Upper lobe of right lung (tissue), 1 donor: ENCODE measurements around the gene SIK3. TPM values are rescaled to one million over a fixed set of nuclear protein-coding genes. Genes with fewer than 3 reads are reported as not detected.

ENCODE experiments used
- ATAC-seq: fragments of 200-7000 bp; cut with Tn5 transposase; one replicate; pipeline ENCODE4 v1.9.1; 2020; ENCODE audit warnings: mild to moderate bottlenecking, moderate library complexity
- DNase-seq: peaks from one replicate; pipeline ENCODE4 v3.0.0-alpha.2; 2020
- H3K27ac ChIP-seq: fragments of 200-600 bp; one replicate; pipeline ENCODE4 v1.8.0; 2022
- H3K27me3 ChIP-seq: fragments of 200-600 bp; one replicate; pipeline ENCODE4 v1.8.0; 2022; ENCODE audit warnings: mild to moderate bottlenecking
- H3K36me3 ChIP-seq: fragments of 200-600 bp; one replicate; pipeline ENCODE4 v1.8.0; 2022
- H3K4me1 ChIP-seq: fragments of 200-600 bp; one replicate; pipeline ENCODE4 v1.8.0; 2022
- H3K4me3 ChIP-seq: fragments of 200-600 bp; one replicate; pipeline ENCODE4 v1.8.0; 2022; ENCODE audit warnings: mild to moderate bottlenecking
- H3K9me3 ChIP-seq: fragments of 200-600 bp; one replicate; pipeline ENCODE4 v1.8.0; 2022
- CTCF ChIP-seq: fragments of 200-600 bp; IDR thresholded peaks from one replicate; pipeline ENCODE4 v1.8.0; 2022; ENCODE audit warnings: antibody characterized with exemption
- intact Hi-C: fragments of 100-400 bp; cut with DNase I; formaldehyde crosslinking; loops from one replicate; pipeline ENCODE4 v1.11.0; 2022
- total RNA-seq: library from RNA; stranded (reverse); fragmentation: NEBNext Ultra II Directional; extraction: Animal tissue kit (Norgen Biotek cat#: 25700); gene quantifications from one replicate; pipeline ENCODE4 v1.2.1, GENCODE V29; 2021
- donor health status: DM: no; HTN: yes; CAD: no; lungs with severe emphysema.

SIK3 gene
- total RNA-seq, 1 donor from 2014 or later = 37.1 TPM

- H3K27ac ChIP-seq = no peak overlapping the region
- DNase-seq = no peak
- no peaks in the 10 kb centered on the region for H3K9me3 ChIP-seq
- ATAC-seq = no peak
- H3K36me3 ChIP-seq = no peaks in the 10 kb centered on the region
- peaks cover 19% of the 10 kb centered on the region for H3K4me1 ChIP-seq
- H3K4me3 ChIP-seq = no peak overlapping the region
- H3K27me3 ChIP-seq = no peaks in the 10 kb centered on the region
- intact Hi-C loops = no loop called here
- no peak for TF ChIP-seq CTCF
Observed at GRCh38 chr11:116833816-116834534, 264.3 kb downstream of the SIK3 start.

GRCh38 chr11:116833491-116833815 is 264.8 kb downstream of the SIK3 start:
- intact Hi-C loops = no loop called here
- H3K9me3 ChIP-seq = no peaks in the 10 kb centered on the region
- no peaks in the 10 kb centered on the region for H3K27me3 ChIP-seq
- H3K36me3 ChIP-seq = no peaks in the 10 kb centered on the region
- TF ChIP-seq CTCF = no peak
- no peak for DNase-seq
- ATAC-seq = no peak
- no peak overlapping the region for H3K27ac ChIP-seq
- H3K4me1 ChIP-seq = peaks cover 19% of the 10 kb centered on the region
- no peak overlapping the region for H3K4me3 ChIP-seq

- TF ChIP-seq CTCF = no peak
- DNase-seq (no peak), ATAC-seq (no peak)
- H3K9me3 ChIP-seq = no peaks in the 10 kb centered on the region
- no peaks in the 10 kb centered on the region for H3K27me3 ChIP-seq
- no peak overlapping the region for H3K27ac ChIP-seq
- H3K36me3 ChIP-seq = no peaks in the 10 kb centered on the region
- H3K4me1 ChIP-seq = peaks cover 19% of the 10 kb centered on the region
- no peak overlapping the region for H3K4me3 ChIP-seq
- intact Hi-C loops = no loop called here
Observed at GRCh38 chr11:116832350-116833290, 265.6 kb downstream of the SIK3 start.

- intact Hi-C loops = no loop called here
- Histone ChIP-seq H3K4me1 (peaks cover 19% of the 10 kb centered on the region), H3K4me3 (no peak overlapping the region), H3K36me3 (no peaks in the 10 kb centered on the region), H3K27ac (no peak overlapping the region), H3K27me3 (no peaks in the 10 kb centered on the region), H3K9me3 (no peaks in the 10 kb centered on the region)
- no peak for TF ChIP-seq CTCF
- DNase-seq (no peak), ATAC-seq (no peak)
Observed at GRCh38 chr11:116831790-116832349, 266.4 kb downstream of the SIK3 start.

GRCh38 chr11:116830184-116830912 is 267.9 kb downstream of the SIK3 start:
- no peak overlapping the region for H3K27ac ChIP-seq
- intact Hi-C loops = no loop called here
- no peaks in the 10 kb centered on the region for H3K9me3 ChIP-seq
- ATAC-seq (no peak), DNase-seq (no peak)
- H3K36me3 ChIP-seq = no peaks in the 10 kb centered on the region
- H3K4me3 ChIP-seq = no peak overlapping the region
- peaks cover 13% of the 10 kb centered on the region for H3K4me1 ChIP-seq
- no peaks in the 10 kb centered on the region for H3K27me3 ChIP-seq
- no peak for TF ChIP-seq CTCF
